UCSD-AML1 (cell line): ENCODE data around the gene BCAN.

Source experiments
- DNase-seq: peaks from one replicate; lab custom pipeline; 2025; ENCODE audit not compliant: unreplicated experiment; lab: John Stamatoyannopoulos, UW

BCAN gene

GRCh38 chr1:156643049-156643777, 1.3 kb downstream of the BCAN start:
- DNase-seq = no peak

- peak; percentile 84 for DNase-seq
Observed at GRCh38 chr1:156643778-156644092, 1.8 kb downstream of the BCAN start.

GRCh38 chr1:156644146-156644545, 2.2 kb downstream of the BCAN start:
- no peak for DNase-seq

- DNase-seq = no peak
Observed at GRCh38 chr1:156644640-156645039, 2.7 kb downstream of the BCAN start.

- DNase-seq = no peak
Observed at GRCh38 chr1:156645056-156645455, 3.1 kb downstream of the BCAN start.

GRCh38 chr1:156645666-156646065, 3.7 kb downstream of the BCAN start:
- DNase-seq = no peak

GRCh38 chr1:156646738-156647211, 4.9 kb downstream of the BCAN start:
- no peak for DNase-seq

GRCh38 chr1:156647351-156647750, 5.4 kb downstream of the BCAN start:
- no peak for DNase-seq

GRCh38 chr1:156648496-156648895, 6.6 kb downstream of the BCAN start:
- no peak for DNase-seq

- DNase-seq = no peak
Observed at GRCh38 chr1:156648951-156649350, 7.0 kb downstream of the BCAN start.

GRCh38 chr1:156652131-156652991, 10.4 kb downstream of the BCAN start:
- peak; percentile 44 for DNase-seq

- no peak for DNase-seq
Observed at GRCh38 chr1:156652992-156653355, 11.1 kb downstream of the BCAN start.

- no peak for DNase-seq
Observed at GRCh38 chr1:156654700-156655099, 12.8 kb downstream of the BCAN start.

- no peak for DNase-seq
Observed at GRCh38 chr1:156655151-156655903, 13.4 kb downstream of the BCAN start.

GRCh38 chr1:156655904-156656516, 14.1 kb downstream of the BCAN start:
- no peak for DNase-seq

- peak; percentile 83 for DNase-seq
Observed at GRCh38 chr1:156656806-156657740, 15.2 kb downstream of the BCAN start.

- DNase-seq = peak; percentile 78
Observed at GRCh38 chr1:156657741-156658319, 15.9 kb downstream of the BCAN start.

- no peak for DNase-seq
Observed at GRCh38 chr1:156658496-156658895, 16.6 kb downstream of the BCAN start.

GRCh38 chr1:156658945-156659574, 17.1 kb downstream of the BCAN start:
- DNase-seq = no peak
